H9 (cell line): ENCODE results near the gene TPD52L2. TPM values are rescaled to one million over a fixed set of nuclear protein-coding genes. Genes with fewer than 3 reads are reported as not detected.
A peak's percentile ranks its signal among the peaks of the same experiment; 100 is the strongest.

Source experiments
- DNase-seq: peaks from one replicate; pipeline ENCODE4 v3.0.0-alpha.2; 2017
- H2AFZ ChIP-seq: one replicate; pipeline ENCODE4 v1.6.1; 2013; ENCODE audit warnings: mild to moderate bottlenecking, low read length, control low read depth, moderate library complexity
- H2AK5ac ChIP-seq: 2 replicates; pipeline ENCODE4 v1.6.1; 2013; ENCODE audit warnings: low read length, control low read depth, mixed read lengths; ENCODE audit not compliant: insufficient read length
- H2BK120ac ChIP-seq: one replicate; pipeline ENCODE4 v1.6.1; 2013; ENCODE audit warnings: low read depth, mild to moderate bottlenecking, low read length, control low read depth, inconsistent platforms; ENCODE audit not compliant: poor library complexity, severe bottlenecking
- H2BK12ac ChIP-seq: 2 replicates; pipeline ENCODE4 v1.6.1; 2013; ENCODE audit warnings: low read length, control low read depth, mixed read lengths, low read depth; ENCODE audit not compliant: insufficient read length
- H2BK15ac ChIP-seq: 2 replicates; pipeline ENCODE4 v1.6.1; 2013; ENCODE audit warnings: low read depth, low read length, control low read depth
- H2BK20ac ChIP-seq: one replicate; pipeline ENCODE4 v1.6.1; 2013; ENCODE audit warnings: low read depth, mild to moderate bottlenecking, low read length, control low read depth, inconsistent platforms; ENCODE audit not compliant: poor library complexity, severe bottlenecking
- H2BK5ac ChIP-seq: 2 replicates; pipeline ENCODE4 v1.6.1; 2013; ENCODE audit warnings: low read length, control low read depth, mixed read lengths; ENCODE audit not compliant: insufficient read length
- H3K14ac ChIP-seq: 2 replicates; pipeline ENCODE4 v1.6.1; 2013; ENCODE audit warnings: low read length, control low read depth; ENCODE audit not compliant: insufficient read depth
- H3K18ac ChIP-seq: 2 replicates; pipeline ENCODE4 v1.6.1; 2013; ENCODE audit warnings: low read depth, mild to moderate bottlenecking, mixed read lengths, low read length, control low read depth; ENCODE audit not compliant: insufficient read length
- H3K23ac ChIP-seq: 2 replicates; pipeline ENCODE4 v1.6.1; 2013; ENCODE audit warnings: low read length, control low read depth, mixed read lengths, low read depth; ENCODE audit not compliant: insufficient read length
- H3K23me2 ChIP-seq: 2 replicates; pipeline ENCODE4 v1.6.1; 2013; ENCODE audit warnings: low read depth, mild to moderate bottlenecking, mixed read lengths, low read length, control low read depth; ENCODE audit not compliant: insufficient read length, poor library complexity, severe bottlenecking
- H3K27ac ChIP-seq: 2 replicates; pipeline ENCODE4 v1.5.1; 2013; ENCODE audit warnings: low read length, control low read depth, mixed read lengths, low read depth; ENCODE audit not compliant: insufficient read length
- H3K27me3 ChIP-seq: 2 replicates; pipeline ENCODE4 v1.6.1; 2013; ENCODE audit warnings: low read length, control low read depth, inconsistent platforms; ENCODE audit not compliant: insufficient read depth
- H3K4ac ChIP-seq: 2 replicates; pipeline ENCODE4 v1.6.1; 2013; ENCODE audit warnings: low read depth, mild to moderate bottlenecking, control low read depth, inconsistent platforms, low read length, moderate library complexity
- H3K4me1 ChIP-seq: 2 replicates; pipeline ENCODE4 v1.6.1; 2013; ENCODE audit warnings: low read length, control low read depth, inconsistent platforms; ENCODE audit not compliant: insufficient read depth
- H3K4me2 ChIP-seq: 2 replicates; pipeline ENCODE4 v1.6.1; 2013; ENCODE audit warnings: low read length, control low read depth, mixed read lengths; ENCODE audit not compliant: insufficient read length, insufficient read depth
- H3K56ac ChIP-seq: 2 replicates; pipeline ENCODE4 v1.6.1; 2013; ENCODE audit warnings: low read depth, mild to moderate bottlenecking, mixed read lengths, low read length, control low read depth; ENCODE audit not compliant: insufficient read length
- H3K79me1 ChIP-seq: 2 replicates; pipeline ENCODE4 v1.6.1; 2013; ENCODE audit warnings: low read depth, mild to moderate bottlenecking, moderate library complexity, low read length, control low read depth, inconsistent platforms; ENCODE audit not compliant: insufficient read depth, poor library complexity, severe bottlenecking
- H3K79me2 ChIP-seq: 2 replicates; pipeline ENCODE4 v1.6.1; 2013; ENCODE audit warnings: low read length, control low read depth, inconsistent platforms; ENCODE audit not compliant: insufficient read depth
- H3K9ac ChIP-seq: 2 replicates; pipeline ENCODE4 v1.6.1; 2013; ENCODE audit warnings: low read length, control low read depth, mixed read lengths; ENCODE audit not compliant: insufficient read length; ENCODE audit errors: extremely low read depth
- H3K9me3 ChIP-seq: one replicate; pipeline ENCODE4 v1.6.1; 2013; ENCODE audit warnings: low read depth, low read length, inconsistent platforms; ENCODE audit not compliant: control insufficient read depth
- H3T11ph ChIP-seq: one replicate; pipeline ENCODE4 v1.6.1; 2013; ENCODE audit warnings: mild to moderate bottlenecking, low read length, control low read depth, inconsistent platforms
- H4K20me1 ChIP-seq: one replicate; pipeline ENCODE4 v1.6.1; 2013; ENCODE audit not compliant: control insufficient read depth, insufficient read length, insufficient read depth
- H4K5ac ChIP-seq: 2 replicates; pipeline ENCODE4 v1.6.1; 2013; ENCODE audit warnings: low read depth, mild to moderate bottlenecking, mixed read lengths, low read length, control low read depth; ENCODE audit not compliant: insufficient read length
- H4K8ac ChIP-seq: replicated peaks from 2 replicates; pipeline ENCODE4 v1.6.1; 2013; ENCODE audit warnings: low read length, control low read depth, mixed read lengths, low read depth; ENCODE audit not compliant: insufficient read length
- H4K91ac ChIP-seq: 2 replicates; pipeline ENCODE4 v1.6.1; 2013; ENCODE audit warnings: low read depth, mild to moderate bottlenecking, moderate library complexity, mixed read lengths, low read length, control low read depth; ENCODE audit not compliant: insufficient read length
- H3K27ac Mint-ChIP-seq, 3 experiments: 2 replicates in 2 of 3; 3 replicates in 1 of 3; pipeline ENCODE4 v1.8.0; 2020 to 2021; ENCODE audit warnings: mixed read lengths in 3 of 3, mild to moderate bottlenecking in 1 of 3, moderate library complexity in 1 of 3
- H3K27me3 Mint-ChIP-seq: 2 replicates; pipeline ENCODE4 v1.8.0; 2021; ENCODE audit warnings: low read depth, mild to moderate bottlenecking, moderate library complexity, mixed read lengths
- H3K36me3 Mint-ChIP-seq, 3 experiments: 2 replicates in 2 of 3; 3 replicates in 1 of 3; pipeline ENCODE4 v1.8.0; 2020 to 2021; ENCODE audit warnings: low read depth in 3 of 3, mixed read lengths in 3 of 3; ENCODE audit not compliant: insufficient read depth in 1 of 3
- H3K4me1 Mint-ChIP-seq, 2 experiments: 2 replicates each; pipeline ENCODE4 v1.8.0; 2020; ENCODE audit warnings: mixed read lengths in 2 of 2
- H3K4me3 Mint-ChIP-seq, 2 experiments: 2 replicates in 1 of 2; 3 replicates in 1 of 2; pipeline ENCODE4 v1.8.0; 2020 to 2021; ENCODE audit warnings: mild to moderate bottlenecking in 2 of 2, mixed read lengths in 2 of 2, moderate library complexity in 1 of 2
- H3K9me3 Mint-ChIP-seq, 2 experiments: 2 replicates in 1 of 2; 3 replicates in 1 of 2; pipeline ENCODE4 v1.8.0; 2020; ENCODE audit warnings: mild to moderate bottlenecking in 2 of 2, mixed read lengths in 2 of 2, moderate library complexity in 1 of 2
- WGBS: extraction: QIAGEN DNeasy Blood & Tissue Kit; methylation state at CpG from one replicate; pipeline ENCODE4 v1.1.7; 2013; ENCODE audit warnings: missing lambda C conversion rate, low lambda C conversion rate, mixed read lengths; ENCODE audit not compliant: insufficient read length; ENCODE audit errors: extremely low coverage; 5-methylcytosine and 5-hydroxymethylcytosine counted together
- total RNA-seq: library from RNA; stranded (reverse); gene quantifications from 2 replicates; pipeline ENCODE4 v1.2.1, GENCODE V29; 2021
- TF ChIP-seq, protein P1 (sequence below): fragments of 200-600 bp; sonication (generic); conservative IDR thresholded peaks from 3 replicates; pipeline ENCODE4 v1.8.0; 2021; ENCODE audit warnings: antibody characterized with exemption, mild to moderate bottlenecking

The TPD52L2 gene
- total RNA-seq, 1 experiment from 2014 or later, result 94.1 TPM

DNA sequence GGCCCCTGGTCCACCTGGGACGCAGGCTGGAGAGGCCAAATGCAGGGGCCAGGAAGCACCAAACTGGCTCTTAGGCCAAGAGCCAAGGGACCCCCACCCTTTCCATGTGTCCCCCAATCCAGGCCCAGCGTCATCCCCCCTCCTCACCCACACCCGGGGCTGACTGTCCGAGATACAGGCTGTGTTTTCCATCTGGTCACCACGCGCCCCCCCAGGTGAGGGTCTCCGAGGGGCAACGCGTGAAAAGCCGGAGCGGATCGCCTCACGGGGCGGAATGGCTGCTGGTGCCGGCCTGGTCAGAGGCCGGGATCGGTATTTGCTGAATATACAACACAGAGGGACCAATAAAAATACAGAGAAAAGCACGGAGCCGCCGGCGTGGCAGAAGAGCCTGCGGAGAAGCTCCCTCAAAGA is 9.0 kb upstream of the TPD52L2 start:
- H3K79me2 ChIP-seq, result no peaks in the 10 kb centered on the region
- H3K4me2 ChIP-seq, result peak overlapping the region; percentile 18
- peak overlapping the region in 1 of 2 experiments; percentile 44; a peak in 1 of 5 replicates for H3K4me3 Mint-ChIP-seq
- TF ChIP-seq, protein P1, sequence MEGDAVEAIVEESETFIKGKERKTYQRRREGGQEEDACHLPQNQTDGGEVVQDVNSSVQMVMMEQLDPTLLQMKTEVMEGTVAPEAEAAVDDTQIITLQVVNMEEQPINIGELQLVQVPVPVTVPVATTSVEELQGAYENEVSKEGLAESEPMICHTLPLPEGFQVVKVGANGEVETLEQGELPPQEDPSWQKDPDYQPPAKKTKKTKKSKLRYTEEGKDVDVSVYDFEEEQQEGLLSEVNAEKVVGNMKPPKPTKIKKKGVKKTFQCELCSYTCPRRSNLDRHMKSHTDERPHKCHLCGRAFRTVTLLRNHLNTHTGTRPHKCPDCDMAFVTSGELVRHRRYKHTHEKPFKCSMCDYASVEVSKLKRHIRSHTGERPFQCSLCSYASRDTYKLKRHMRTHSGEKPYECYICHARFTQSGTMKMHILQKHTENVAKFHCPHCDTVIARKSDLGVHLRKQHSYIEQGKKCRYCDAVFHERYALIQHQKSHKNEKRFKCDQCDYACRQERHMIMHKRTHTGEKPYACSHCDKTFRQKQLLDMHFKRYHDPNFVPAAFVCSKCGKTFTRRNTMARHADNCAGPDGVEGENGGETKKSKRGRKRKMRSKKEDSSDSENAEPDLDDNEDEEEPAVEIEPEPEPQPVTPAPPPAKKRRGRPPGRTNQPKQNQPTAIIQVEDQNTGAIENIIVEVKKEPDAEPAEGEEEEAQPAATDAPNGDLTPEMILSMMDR, result no peak
- H3K27ac Mint-ChIP-seq, result no peak overlapping the region; a peak in 1 of 7 replicates
- peak overlapping the region; percentile 9 for H3K9ac ChIP-seq
- H3K9me3 ChIP-seq, result no peaks in the 10 kb centered on the region
- H4K20me1 ChIP-seq, result no peaks in the 10 kb centered on the region
- H2BK5ac ChIP-seq, result no peak overlapping the region
- H3K27me3 ChIP-seq, result no peaks in the 10 kb centered on the region
- H3K23me2 ChIP-seq, result no peaks in the 10 kb centered on the region
- H4K5ac ChIP-seq, result no peak overlapping the region
- no peak overlapping the region for H2BK12ac ChIP-seq
- H2BK20ac ChIP-seq, result no peak overlapping the region
- peaks cover 24 to 46% of the 10 kb centered on the region in 2 experiments for H3K4me1 Mint-ChIP-seq
- H3K23ac ChIP-seq, result no peak overlapping the region
- H3K36me3 Mint-ChIP-seq, result peaks cover 0 to 6% (median 5%) of the 10 kb centered on the region in 3 experiments; a peak in 3 of 7 replicates
- H3K4ac ChIP-seq, result no peak overlapping the region
- H3K27ac ChIP-seq, result no peak overlapping the region
- no peak overlapping the region for H2BK15ac ChIP-seq
- no CpG with 5 or more reads among the region's 22 CpGs for WGBS
- H2AK5ac ChIP-seq, result no peak overlapping the region
- no peaks in the 10 kb centered on the region for H3K9me3 Mint-ChIP-seq
- peak; percentile 65 for DNase-seq
- no peak overlapping the region for H3K56ac ChIP-seq
- H4K8ac ChIP-seq, result no peak overlapping the region
- H4K91ac ChIP-seq, result no peak overlapping the region
- H3T11ph ChIP-seq, result no peak overlapping the region
- H2BK120ac ChIP-seq, result no peak overlapping the region
- H3K4me1 ChIP-seq, result peaks cover 2% of the 10 kb centered on the region; the same call in 1 of the 2 replicates
- H3K18ac ChIP-seq, result peak overlapping the region; percentile 53
- no peak overlapping the region for H2AFZ ChIP-seq
- peaks cover 3% of the 10 kb centered on the region for H3K27me3 Mint-ChIP-seq
- no peaks in the 10 kb centered on the region for H3K79me1 ChIP-seq
- no peak overlapping the region; the same call in none of the 2 replicates for H3K14ac ChIP-seq
